H9 (cell line): Measurements from ENCODE around the gene NPC1. TPM values are rescaled to one million over a fixed set of nuclear protein-coding genes. Genes with fewer than 3 reads are reported as not detected.

Source experiments
- DNase-seq: peaks from one replicate; pipeline ENCODE4 v3.0.0-alpha.2; 2017
- H2AFZ ChIP-seq: one replicate; pipeline ENCODE4 v1.6.1; 2013; ENCODE audit warnings: mild to moderate bottlenecking, low read length, control low read depth, moderate library complexity
- H2AK5ac ChIP-seq: 2 replicates; pipeline ENCODE4 v1.6.1; 2013; ENCODE audit warnings: low read length, control low read depth, mixed read lengths; ENCODE audit not compliant: insufficient read length
- H2BK120ac ChIP-seq: one replicate; pipeline ENCODE4 v1.6.1; 2013; ENCODE audit warnings: low read depth, mild to moderate bottlenecking, low read length, control low read depth, inconsistent platforms; ENCODE audit not compliant: poor library complexity, severe bottlenecking
- H2BK12ac ChIP-seq: 2 replicates; pipeline ENCODE4 v1.6.1; 2013; ENCODE audit warnings: low read length, control low read depth, mixed read lengths, low read depth; ENCODE audit not compliant: insufficient read length
- H2BK15ac ChIP-seq: 2 replicates; pipeline ENCODE4 v1.6.1; 2013; ENCODE audit warnings: low read depth, low read length, control low read depth
- H2BK20ac ChIP-seq: one replicate; pipeline ENCODE4 v1.6.1; 2013; ENCODE audit warnings: low read depth, mild to moderate bottlenecking, low read length, control low read depth, inconsistent platforms; ENCODE audit not compliant: poor library complexity, severe bottlenecking
- H2BK5ac ChIP-seq: 2 replicates; pipeline ENCODE4 v1.6.1; 2013; ENCODE audit warnings: low read length, control low read depth, mixed read lengths; ENCODE audit not compliant: insufficient read length
- H3K14ac ChIP-seq: 2 replicates; pipeline ENCODE4 v1.6.1; 2013; ENCODE audit warnings: low read length, control low read depth; ENCODE audit not compliant: insufficient read depth
- H3K18ac ChIP-seq: 2 replicates; pipeline ENCODE4 v1.6.1; 2013; ENCODE audit warnings: low read depth, mild to moderate bottlenecking, mixed read lengths, low read length, control low read depth; ENCODE audit not compliant: insufficient read length
- H3K23ac ChIP-seq: 2 replicates; pipeline ENCODE4 v1.6.1; 2013; ENCODE audit warnings: low read length, control low read depth, mixed read lengths, low read depth; ENCODE audit not compliant: insufficient read length
- H3K23me2 ChIP-seq: 2 replicates; pipeline ENCODE4 v1.6.1; 2013; ENCODE audit warnings: low read depth, mild to moderate bottlenecking, mixed read lengths, low read length, control low read depth; ENCODE audit not compliant: insufficient read length, poor library complexity, severe bottlenecking
- H3K27ac ChIP-seq: 2 replicates; pipeline ENCODE4 v1.5.1; 2013; ENCODE audit warnings: low read length, control low read depth, mixed read lengths, low read depth; ENCODE audit not compliant: insufficient read length
- H3K27me3 ChIP-seq: 2 replicates; pipeline ENCODE4 v1.6.1; 2013; ENCODE audit warnings: low read length, control low read depth, inconsistent platforms; ENCODE audit not compliant: insufficient read depth
- H3K4ac ChIP-seq: 2 replicates; pipeline ENCODE4 v1.6.1; 2013; ENCODE audit warnings: low read depth, mild to moderate bottlenecking, control low read depth, inconsistent platforms, low read length, moderate library complexity
- H3K4me1 ChIP-seq: 2 replicates; pipeline ENCODE4 v1.6.1; 2013; ENCODE audit warnings: low read length, control low read depth, inconsistent platforms; ENCODE audit not compliant: insufficient read depth
- H3K4me2 ChIP-seq: 2 replicates; pipeline ENCODE4 v1.6.1; 2013; ENCODE audit warnings: low read length, control low read depth, mixed read lengths; ENCODE audit not compliant: insufficient read length, insufficient read depth
- H3K56ac ChIP-seq: 2 replicates; pipeline ENCODE4 v1.6.1; 2013; ENCODE audit warnings: low read depth, mild to moderate bottlenecking, mixed read lengths, low read length, control low read depth; ENCODE audit not compliant: insufficient read length
- H3K79me1 ChIP-seq: 2 replicates; pipeline ENCODE4 v1.6.1; 2013; ENCODE audit warnings: low read depth, mild to moderate bottlenecking, moderate library complexity, low read length, control low read depth, inconsistent platforms; ENCODE audit not compliant: insufficient read depth, poor library complexity, severe bottlenecking
- H3K79me2 ChIP-seq: 2 replicates; pipeline ENCODE4 v1.6.1; 2013; ENCODE audit warnings: low read length, control low read depth, inconsistent platforms; ENCODE audit not compliant: insufficient read depth
- H3K9ac ChIP-seq: 2 replicates; pipeline ENCODE4 v1.6.1; 2013; ENCODE audit warnings: low read length, control low read depth, mixed read lengths; ENCODE audit not compliant: insufficient read length; ENCODE audit errors: extremely low read depth
- H3K9me3 ChIP-seq: one replicate; pipeline ENCODE4 v1.6.1; 2013; ENCODE audit warnings: low read depth, low read length, inconsistent platforms; ENCODE audit not compliant: control insufficient read depth
- H3T11ph ChIP-seq: one replicate; pipeline ENCODE4 v1.6.1; 2013; ENCODE audit warnings: mild to moderate bottlenecking, low read length, control low read depth, inconsistent platforms
- H4K20me1 ChIP-seq: one replicate; pipeline ENCODE4 v1.6.1; 2013; ENCODE audit not compliant: control insufficient read depth, insufficient read length, insufficient read depth
- H4K5ac ChIP-seq: 2 replicates; pipeline ENCODE4 v1.6.1; 2013; ENCODE audit warnings: low read depth, mild to moderate bottlenecking, mixed read lengths, low read length, control low read depth; ENCODE audit not compliant: insufficient read length
- H4K8ac ChIP-seq: replicated peaks from 2 replicates; pipeline ENCODE4 v1.6.1; 2013; ENCODE audit warnings: low read length, control low read depth, mixed read lengths, low read depth; ENCODE audit not compliant: insufficient read length
- H4K91ac ChIP-seq: 2 replicates; pipeline ENCODE4 v1.6.1; 2013; ENCODE audit warnings: low read depth, mild to moderate bottlenecking, moderate library complexity, mixed read lengths, low read length, control low read depth; ENCODE audit not compliant: insufficient read length
- H3K27ac Mint-ChIP-seq, 3 experiments: 2 replicates in 2 of 3; 3 replicates in 1 of 3; pipeline ENCODE4 v1.8.0; 2020 to 2021; ENCODE audit warnings: mixed read lengths in 3 of 3, mild to moderate bottlenecking in 1 of 3, moderate library complexity in 1 of 3
- H3K27me3 Mint-ChIP-seq: 2 replicates; pipeline ENCODE4 v1.8.0; 2021; ENCODE audit warnings: low read depth, mild to moderate bottlenecking, moderate library complexity, mixed read lengths
- H3K36me3 Mint-ChIP-seq, 3 experiments: 2 replicates in 2 of 3; 3 replicates in 1 of 3; pipeline ENCODE4 v1.8.0; 2020 to 2021; ENCODE audit warnings: low read depth in 3 of 3, mixed read lengths in 3 of 3; ENCODE audit not compliant: insufficient read depth in 1 of 3
- H3K4me1 Mint-ChIP-seq, 2 experiments: 2 replicates each; pipeline ENCODE4 v1.8.0; 2020; ENCODE audit warnings: mixed read lengths in 2 of 2
- H3K4me3 Mint-ChIP-seq, 2 experiments: 2 replicates in 1 of 2; 3 replicates in 1 of 2; pipeline ENCODE4 v1.8.0; 2020 to 2021; ENCODE audit warnings: mild to moderate bottlenecking in 2 of 2, mixed read lengths in 2 of 2, moderate library complexity in 1 of 2
- H3K9me3 Mint-ChIP-seq, 2 experiments: 2 replicates in 1 of 2; 3 replicates in 1 of 2; pipeline ENCODE4 v1.8.0; 2020; ENCODE audit warnings: mild to moderate bottlenecking in 2 of 2, mixed read lengths in 2 of 2, moderate library complexity in 1 of 2
- CTCF ChIP-seq: fragments of 200-600 bp; sonication (generic); conservative IDR thresholded peaks from 3 replicates; pipeline ENCODE4 v1.8.0; 2021; ENCODE audit warnings: antibody characterized with exemption, mild to moderate bottlenecking
- WGBS: extraction: QIAGEN DNeasy Blood & Tissue Kit; methylation state at CpG from one replicate; pipeline ENCODE4 v1.1.7; 2013; ENCODE audit warnings: missing lambda C conversion rate, low lambda C conversion rate, mixed read lengths; ENCODE audit not compliant: insufficient read length; ENCODE audit errors: extremely low coverage; 5-methylcytosine and 5-hydroxymethylcytosine counted together
- total RNA-seq: library from RNA; stranded (reverse); gene quantifications from 2 replicates; pipeline ENCODE4 v1.2.1, GENCODE V29; 2021

The NPC1 gene
- total RNA-seq, 1 experiment from 2014 or later = 24.2 TPM

GRCh38 chr18:23585897-23586248 is 433 bp downstream of the NPC1 start:
- Mint-ChIP-seq H3K4me1 (peaks cover 24 to 29% of the 10 kb centered on the region in 2 experiments), H3K27me3 (peaks cover 5% of the 10 kb centered on the region), H3K9me3 (no peaks in the 10 kb centered on the region), H3K27ac (peak overlapping the region in 2 of 3 experiments; percentile 91 to 92; a peak in 4 of 7 replicates), H3K36me3 (peaks cover 0 to 2% (median 0%) of the 10 kb centered on the region in 3 experiments; a peak in 1 of 7 replicates), H3K4me3 (peak overlapping the region; percentile 92 to 97)
- peak overlapping the region; percentile 94 for H3K14ac ChIP-seq
- H3K79me2 ChIP-seq = peaks cover 16% of the 10 kb centered on the region; the same call in 1 of the 2 replicates
- WGBS = no CpG with 5 or more reads among the region's 14 CpGs
- H2BK20ac ChIP-seq = no peak overlapping the region
- H3K23me2 ChIP-seq = peaks cover 8% of the 10 kb centered on the region
- no peak overlapping the region for H2AFZ ChIP-seq
- H2BK5ac ChIP-seq = no peak overlapping the region
- no peak overlapping the region for H3K4ac ChIP-seq
- H3K18ac ChIP-seq = peak overlapping the region; percentile 54
- no peaks in the 10 kb centered on the region for H3K9me3 ChIP-seq
- peak overlapping the region; percentile 98 for H3K4me2 ChIP-seq
- no peak overlapping the region for H2AK5ac ChIP-seq
- TF ChIP-seq CTCF = no peak
- no peak overlapping the region for H3K56ac ChIP-seq
- no peaks in the 10 kb centered on the region for H4K20me1 ChIP-seq
- no peak overlapping the region for H4K91ac ChIP-seq
- peaks cover 4% of the 10 kb centered on the region; the same call in 1 of the 2 replicates for H3K4me1 ChIP-seq
- H3K27ac ChIP-seq = no peak overlapping the region
- H4K8ac ChIP-seq = no peak overlapping the region
- H3T11ph ChIP-seq = no peak overlapping the region
- no peak overlapping the region for H2BK120ac ChIP-seq
- H3K23ac ChIP-seq = no peak overlapping the region
- no peak for DNase-seq
- no peak overlapping the region for H4K5ac ChIP-seq
- H2BK15ac ChIP-seq = no peak overlapping the region
- no peak overlapping the region for H2BK12ac ChIP-seq
- H3K9ac ChIP-seq = peak overlapping the region; percentile 90
- no peaks in the 10 kb centered on the region for H3K79me1 ChIP-seq
- H3K27me3 ChIP-seq = no peaks in the 10 kb centered on the region
